ENCODE results near the gene UQCR11. TPM values are rescaled to one million over a fixed set of nuclear protein-coding genes. Genes with fewer than 3 reads are reported as not detected.

The UQCR11 gene
- total and polyA plus RNA-seq, 5 experiments from 2014 or later = 130 to 646 (median 545) TPM

DNA sequence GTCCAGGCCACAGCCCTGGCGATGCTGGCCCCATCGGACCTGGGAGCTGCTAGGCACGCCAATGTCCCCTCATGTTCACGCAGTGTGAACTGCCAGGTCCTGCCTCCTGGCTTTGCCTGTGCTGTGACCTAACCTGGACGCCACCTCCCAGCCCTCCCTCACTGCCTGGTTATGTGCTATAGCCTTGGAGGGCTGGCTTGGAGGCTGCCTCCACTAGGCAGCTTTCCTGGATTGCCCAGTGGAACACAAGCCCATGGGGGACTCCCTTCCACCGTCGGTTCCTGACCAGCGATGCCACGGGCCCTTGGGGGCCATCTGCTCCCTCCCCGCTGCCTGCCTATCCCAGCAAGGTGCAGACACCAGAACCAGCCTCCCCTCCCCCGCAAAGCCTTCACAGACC is 15.2 kb upstream of the UQCR11 start:
- Mint-ChIP-seq H3K4me1 (peaks cover 14 to 43% (median 19%) of the 10 kb centered on the region in 4 donors), H3K4me3 (no peak overlapping the region), H3K27ac (peak overlapping the region in 1 of 10 donors; percentile 65), H3K9me3 (no peaks in the 10 kb centered on the region), H3K27me3 (no peaks in the 10 kb centered on the region), H3K36me3 (peaks cover 0 to 37% (median 5%) of the 10 kb centered on the region in 3 donors)
- ATAC-seq (no peak), DNase-seq (no peak)
- POLR2A ChIA-PET = interaction anchor here (1.2 kb wide), 1 partner anchor 30 kb away, joined by 3 read pairs; no protein-coding TSS in a partner anchor

DNA sequence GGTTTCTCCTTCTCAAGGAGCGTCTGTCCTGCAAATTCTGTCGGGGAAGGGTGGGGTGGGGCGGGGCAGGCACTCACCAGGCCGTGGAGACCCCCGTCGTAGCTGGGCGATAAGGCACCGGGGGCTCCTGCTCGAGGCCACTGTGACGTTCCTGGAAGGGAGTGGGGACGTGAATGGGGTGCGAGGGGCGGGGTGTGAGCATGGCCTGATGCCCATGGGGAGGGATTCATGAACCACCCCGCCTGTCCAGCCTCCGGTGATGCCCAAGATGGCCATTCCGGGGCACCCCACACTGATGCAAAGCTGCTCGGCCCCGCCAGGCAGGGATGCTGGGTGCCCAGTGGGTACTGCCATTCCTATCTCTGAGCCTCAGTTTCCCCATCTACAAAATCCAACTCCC is 14.4 kb upstream of the UQCR11 start:
- H3K27ac Mint-ChIP-seq = no peak overlapping the region
- H3K4me1 Mint-ChIP-seq = peaks cover 14 to 42% (median 19%) of the 10 kb centered on the region in 4 donors
- POLR2A ChIA-PET = interaction anchor here (1.2 kb wide), 1 partner anchor 30 kb away, joined by 3 read pairs; no protein-coding TSS in a partner anchor
- ATAC-seq (no peak), DNase-seq (no peak)
- no peaks in the 10 kb centered on the region for H3K27me3 Mint-ChIP-seq
- H3K4me3 Mint-ChIP-seq = no peak overlapping the region
- no peaks in the 10 kb centered on the region for H3K9me3 Mint-ChIP-seq
- peaks cover 0 to 38% (median 9%) of the 10 kb centered on the region in 3 donors for H3K36me3 Mint-ChIP-seq

DNA sequence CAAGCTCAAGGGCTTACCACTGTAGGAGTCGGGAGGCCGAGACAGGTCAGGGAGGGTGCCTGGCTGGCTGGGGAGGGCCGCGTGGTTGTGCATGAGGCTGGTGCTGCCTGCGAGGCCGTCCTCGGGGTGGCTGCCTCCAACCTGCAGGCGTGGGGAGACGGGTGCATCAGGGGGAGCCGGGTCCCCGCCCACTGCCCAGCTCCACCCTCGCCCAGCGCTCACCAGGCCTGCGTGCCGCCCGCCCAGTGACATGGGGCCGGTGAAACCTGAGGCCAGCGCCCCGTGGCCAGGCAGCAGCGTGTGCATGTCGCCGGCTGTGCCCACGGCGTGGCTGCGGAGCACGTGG is 13.8 kb upstream of the UQCR11 start:
- Mint-ChIP-seq H3K4me1 (peaks cover 14 to 39% (median 19%) of the 10 kb centered on the region in 4 donors), H3K27me3 (no peaks in the 10 kb centered on the region), H3K27ac (no peak overlapping the region), H3K4me3 (no peak overlapping the region), H3K9me3 (no peaks in the 10 kb centered on the region), H3K36me3 (peaks cover 0 to 40% (median 9%) of the 10 kb centered on the region in 3 donors)
- ATAC-seq (no peak), DNase-seq (no peak)
- POLR2A ChIA-PET = interaction anchor here (0.5 kb wide), 1 partner anchor 417 kb away, joined by 3 read pairs; no protein-coding TSS in a partner anchor

DNA sequence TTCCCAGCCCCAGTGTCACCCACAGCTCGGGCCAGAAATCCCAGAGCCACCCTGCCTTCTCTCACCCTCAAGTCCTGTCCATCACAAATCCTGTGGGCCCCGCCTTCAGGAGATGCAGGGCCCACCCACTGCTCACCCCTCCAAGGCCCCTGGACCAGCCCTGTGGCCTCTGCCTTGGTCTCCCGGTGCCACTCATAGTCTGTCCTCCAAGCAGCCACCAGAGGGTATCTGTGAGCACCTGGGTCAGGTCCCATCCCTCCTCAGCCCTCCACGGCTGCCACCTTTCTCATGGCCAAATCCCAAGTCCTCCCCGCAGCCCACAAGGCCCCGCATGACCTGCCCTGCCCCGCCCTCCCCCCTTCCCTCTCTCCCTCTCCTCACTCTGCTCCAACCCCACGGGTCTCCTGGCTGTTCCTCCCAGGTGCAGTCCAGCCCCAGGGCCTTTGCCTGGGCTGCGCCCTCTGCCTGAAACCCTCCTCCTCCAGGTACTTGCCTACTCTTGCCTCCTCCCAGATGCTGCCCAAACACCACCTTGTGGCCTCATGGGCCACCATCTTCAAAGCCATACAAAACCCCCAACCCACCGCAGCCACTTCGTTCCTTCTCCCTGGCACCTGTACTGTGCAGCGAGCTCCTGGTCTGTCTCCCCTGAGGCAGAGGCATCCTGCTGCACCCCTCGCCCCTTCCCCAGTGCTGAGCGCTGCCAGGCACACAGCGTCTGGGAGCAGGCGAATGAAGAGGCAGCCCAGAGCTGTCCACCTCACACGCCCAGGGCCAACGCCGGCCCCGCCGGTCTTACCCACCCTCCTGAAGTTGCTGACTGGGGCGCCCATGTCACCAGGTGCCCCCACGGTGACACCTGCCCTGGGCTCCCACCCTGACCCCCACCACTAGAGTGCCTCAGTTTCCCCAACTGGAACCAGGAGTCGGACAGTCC is 13.2 kb upstream of the UQCR11 start:
- H3K36me3 Mint-ChIP-seq = peaks cover 0 to 44% (median 10%) of the 10 kb centered on the region in 3 donors
- ATAC-seq (peak; percentile 60 to 74), DNase-seq (peak in 1 of 10 donors; percentile 21)
- H3K4me3 Mint-ChIP-seq = peak overlapping the region in 1 of 10 donors; percentile 49
- no peaks in the 10 kb centered on the region for H3K9me3 Mint-ChIP-seq
- POLR2A ChIA-PET = interaction anchor here (0.5 to 0.6 kb wide), 2 partner anchors 195 to 417 kb away, joined by 3 read pairs; no protein-coding TSS in a partner anchor
- H3K27ac Mint-ChIP-seq = peak overlapping the region in 8 of 10 donors; percentile 35 to 69 (median 50)
- H3K27me3 Mint-ChIP-seq = no peaks in the 10 kb centered on the region
- peaks cover 14 to 39% (median 19%) of the 10 kb centered on the region in 4 donors for H3K4me1 Mint-ChIP-seq

DNA sequence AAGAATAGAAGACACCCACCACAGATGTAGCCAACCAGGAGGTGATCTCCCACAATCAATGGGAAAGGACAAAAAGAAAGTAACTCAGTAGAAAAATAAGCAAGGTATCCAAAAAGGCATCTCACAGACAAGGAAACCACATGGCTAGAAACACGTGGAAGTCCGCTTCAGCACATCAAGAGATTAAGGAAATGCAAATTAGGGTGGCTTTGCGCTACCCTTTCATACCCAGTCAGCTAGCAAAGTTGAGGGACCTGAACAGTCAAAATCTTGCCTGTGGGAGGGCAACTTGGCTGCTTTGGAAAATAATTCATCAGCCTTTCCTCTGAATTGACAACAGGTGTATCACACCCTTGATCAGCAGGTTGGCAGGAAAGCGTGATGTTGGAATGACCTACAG is 11.6 kb upstream of the UQCR11 start:
- ATAC-seq = peak; percentile 63 to 75
- no peaks in the 10 kb centered on the region for H3K27me3 Mint-ChIP-seq
- H3K27ac Mint-ChIP-seq = peak overlapping the region in 8 of 10 donors; percentile 24 to 86 (median 62)
- peaks cover 0 to 47% (median 15%) of the 10 kb centered on the region in 3 donors for H3K36me3 Mint-ChIP-seq
- no peak for DNase-seq
- H3K9me3 Mint-ChIP-seq = no peaks in the 10 kb centered on the region
- H3K4me3 Mint-ChIP-seq = peak overlapping the region in 5 of 10 donors; percentile 1 to 56 (median 20)
- POLR2A ChIA-PET = interaction anchor here (1.2 kb wide), 1 partner anchor 35 kb away, joined by 4 read pairs; no protein-coding TSS in a partner anchor
- peaks cover 14 to 41% (median 19%) of the 10 kb centered on the region in 4 donors for H3K4me1 Mint-ChIP-seq

DNA sequence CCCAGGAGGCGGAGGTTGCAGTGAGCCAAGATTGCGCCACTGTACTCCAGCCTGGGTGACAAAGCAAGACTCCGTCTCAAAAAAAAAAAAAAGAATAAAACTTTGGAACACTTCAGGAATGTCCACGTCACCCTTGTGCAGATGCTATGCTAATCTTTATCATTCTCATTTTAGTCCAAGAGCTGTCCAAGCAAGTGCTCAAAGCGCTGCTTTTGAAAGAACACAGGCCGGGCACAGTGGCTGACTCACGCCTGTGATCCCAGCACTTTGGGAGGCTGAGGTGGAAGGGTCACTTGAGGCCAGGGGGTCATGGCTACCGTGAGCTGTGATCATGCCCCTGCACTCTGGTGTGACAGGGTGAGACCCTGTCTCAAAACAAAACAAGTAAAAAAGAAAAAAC is 11.1 kb upstream of the UQCR11 start:
- Mint-ChIP-seq H3K27me3 (no peaks in the 10 kb centered on the region), H3K4me1 (peaks cover 14 to 44% (median 20%) of the 10 kb centered on the region in 4 donors), H3K9me3 (no peaks in the 10 kb centered on the region), H3K36me3 (peaks cover 0 to 49% (median 15%) of the 10 kb centered on the region in 3 donors), H3K27ac (peak overlapping the region in 6 of 10 donors; percentile 17 to 86 (median 60)), H3K4me3 (peak overlapping the region in 3 of 10 donors; percentile 0 to 12 (median 1))
- DNase-seq = no peak
- POLR2A ChIA-PET = interaction anchor here (1.2 kb wide), 1 partner anchor 35 kb away, joined by 4 read pairs; no protein-coding TSS in a partner anchor
- ATAC-seq = no peak

DNA sequence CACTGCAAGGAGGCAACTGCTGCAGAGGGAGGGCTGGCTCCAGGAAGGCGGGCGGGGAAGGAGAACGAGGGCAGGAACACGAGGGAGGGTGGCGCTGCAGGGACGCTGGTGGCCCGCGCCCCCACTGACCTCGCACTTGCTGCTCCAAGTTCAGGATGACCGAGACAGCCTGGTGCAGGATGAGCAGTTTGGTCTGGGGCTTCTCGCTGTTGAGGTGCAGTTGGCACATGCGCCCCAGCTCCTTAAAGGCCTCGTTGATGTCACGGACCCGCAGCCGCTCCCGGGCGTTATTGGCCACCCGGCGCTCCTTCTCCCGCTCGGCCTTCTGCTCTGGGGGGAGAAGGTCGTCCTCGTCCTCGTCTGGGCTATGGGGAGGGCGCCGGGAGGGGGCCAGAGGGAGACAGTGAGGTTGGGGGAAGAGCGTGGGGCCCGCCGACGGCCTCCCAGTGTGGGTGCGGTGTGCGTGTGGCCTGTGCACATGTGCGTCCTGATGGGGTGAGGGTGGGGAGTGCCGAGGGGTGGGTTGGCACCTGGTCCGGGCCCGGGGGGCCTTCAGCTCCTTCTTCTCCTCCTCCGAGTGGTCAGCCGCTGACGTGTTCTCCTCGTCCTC is 10.0 kb upstream of the UQCR11 start:
- Mint-ChIP-seq H3K27me3 (no peaks in the 10 kb centered on the region), H3K4me3 (no peak overlapping the region), H3K27ac (peak overlapping the region in 1 of 10 donors; percentile 80), H3K9me3 (no peaks in the 10 kb centered on the region), H3K36me3 (peaks cover 0 to 54% (median 17%) of the 10 kb centered on the region in 3 donors), H3K4me1 (peaks cover 16 to 52% (median 30%) of the 10 kb centered on the region in 4 donors)
- POLR2A ChIA-PET = no interaction called here
- no peak for DNase-seq
- ATAC-seq = no peak

DNA sequence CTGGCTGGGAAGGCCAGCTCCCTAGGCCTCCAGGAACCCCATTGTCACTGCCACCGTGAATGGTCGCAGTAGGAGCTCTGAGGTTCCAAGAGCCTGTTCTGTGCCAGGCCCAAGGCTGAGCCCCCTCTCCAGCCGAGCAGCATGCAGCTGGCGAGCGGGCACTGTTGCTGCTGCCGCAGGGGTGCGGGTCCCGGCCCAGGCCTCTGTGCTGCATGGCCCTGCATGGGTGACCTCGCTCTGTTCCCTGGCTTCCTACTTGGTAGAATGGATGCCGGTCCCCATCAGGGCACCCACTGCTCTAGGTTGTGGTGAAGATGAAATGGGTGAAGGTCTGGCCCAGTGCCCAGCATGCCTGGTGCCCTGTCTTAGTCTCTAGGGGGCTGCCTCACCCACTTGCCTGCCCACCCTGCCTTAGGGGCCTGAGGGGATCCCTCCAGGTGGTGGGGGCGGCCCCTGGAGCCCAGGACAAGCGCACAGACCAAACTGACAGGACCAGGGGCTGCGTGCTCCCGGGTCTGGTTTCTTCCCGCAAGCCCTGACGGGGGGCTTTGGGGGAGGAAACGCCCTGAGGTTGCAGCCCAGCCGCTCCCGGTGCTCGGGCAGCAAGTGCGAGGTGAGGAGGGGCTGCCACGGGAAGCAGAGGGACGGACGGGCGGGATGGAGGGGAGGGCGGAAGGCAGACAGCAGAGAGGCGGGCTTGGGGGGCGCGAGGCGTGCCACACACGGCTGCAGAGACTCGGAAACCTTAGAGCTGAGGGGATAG is 8.7 kb upstream of the UQCR11 start:
- Mint-ChIP-seq H3K27ac (peak overlapping the region in 1 of 10 donors; percentile 59), H3K9me3 (no peaks in the 10 kb centered on the region), H3K4me1 (peaks cover 16 to 59% (median 42%) of the 10 kb centered on the region in 4 donors), H3K27me3 (no peaks in the 10 kb centered on the region), H3K36me3 (peaks cover 0 to 53% (median 17%) of the 10 kb centered on the region in 3 donors), H3K4me3 (no peak overlapping the region)
- ATAC-seq (no peak), DNase-seq (no peak)
- POLR2A ChIA-PET = no interaction called here

DNA sequence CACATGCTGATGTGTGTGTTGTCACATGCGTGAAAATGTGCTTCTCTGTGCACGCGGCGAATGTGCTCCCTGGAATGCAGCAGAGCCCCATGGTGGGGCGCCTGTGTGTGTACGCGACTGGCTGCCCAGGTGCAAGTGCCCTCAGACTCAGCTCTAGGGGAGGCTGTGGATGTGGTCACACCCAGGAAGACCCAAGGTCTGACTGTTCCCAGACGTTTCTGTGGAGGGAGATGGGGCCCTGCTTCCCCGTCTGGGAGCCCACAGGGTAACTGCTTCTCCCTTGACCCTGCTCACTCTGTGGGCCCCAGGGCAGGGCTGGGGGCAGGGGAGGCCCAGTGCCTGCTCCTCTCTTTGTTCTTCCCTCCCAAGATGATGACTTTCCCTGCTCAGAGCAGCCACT is 7.9 kb upstream of the UQCR11 start:
- H3K36me3 Mint-ChIP-seq = peaks cover 0 to 47% (median 17%) of the 10 kb centered on the region in 3 donors
- no peaks in the 10 kb centered on the region for H3K9me3 Mint-ChIP-seq
- peak overlapping the region in 3 of 10 donors; percentile 10 to 62 (median 59) for H3K27ac Mint-ChIP-seq
- DNase-seq = no peak
- H3K4me1 Mint-ChIP-seq = peaks cover 19 to 58% (median 46%) of the 10 kb centered on the region in 4 donors
- ATAC-seq = no peak
- H3K27me3 Mint-ChIP-seq = no peaks in the 10 kb centered on the region
- no peak overlapping the region for H3K4me3 Mint-ChIP-seq
- POLR2A ChIA-PET = no interaction called here

DNA sequence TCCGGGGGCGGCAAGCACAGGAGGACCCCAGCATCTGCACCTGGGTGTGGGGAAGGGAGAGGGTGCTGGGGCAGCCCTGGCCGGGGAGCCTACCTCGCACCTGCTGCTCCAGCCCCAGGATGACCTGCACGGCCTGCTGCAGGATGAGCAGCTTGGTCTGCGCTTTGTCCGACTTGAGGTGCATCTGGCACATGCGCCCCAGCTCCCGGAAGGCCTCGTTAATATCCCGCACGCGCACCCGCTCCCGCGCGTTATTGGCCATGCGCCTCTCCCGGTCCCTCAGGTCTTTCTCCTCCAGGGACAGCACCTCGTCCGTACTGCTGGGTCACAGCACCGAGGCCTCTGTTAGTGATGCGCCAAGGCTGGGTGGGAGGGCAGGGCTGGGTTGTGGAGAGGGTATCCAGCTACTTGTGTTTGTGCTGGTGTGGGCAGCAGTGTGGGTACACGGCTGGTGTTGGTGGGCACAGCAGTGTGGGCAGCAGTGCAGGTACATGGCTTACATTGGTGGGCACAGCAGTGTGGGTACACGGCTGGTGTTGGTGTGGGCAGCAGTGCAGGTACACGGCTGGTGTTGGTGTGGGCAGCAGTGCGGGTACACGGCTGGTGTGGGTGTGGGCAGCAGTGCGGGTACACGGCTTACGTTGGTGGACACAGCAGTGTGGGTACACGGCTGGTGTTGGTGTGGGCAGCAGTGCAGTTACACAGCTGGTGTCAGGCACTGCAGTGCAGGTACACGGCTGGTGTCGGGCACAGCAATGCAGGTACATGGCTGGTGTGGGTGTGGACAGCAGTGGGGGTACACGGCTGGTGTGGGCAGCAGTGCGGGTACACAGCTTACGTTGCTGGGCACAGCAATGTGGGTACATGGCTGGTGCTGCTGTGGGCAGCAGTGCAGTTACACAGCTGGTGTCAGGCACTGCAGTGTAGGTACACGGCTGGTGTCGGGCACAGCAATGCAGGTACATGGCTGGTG is 7.1 kb upstream of the UQCR11 start:
- H3K9me3 Mint-ChIP-seq = no peaks in the 10 kb centered on the region
- H3K36me3 Mint-ChIP-seq = peaks cover 0 to 43% (median 17%) of the 10 kb centered on the region in 3 donors
- ATAC-seq (no peak), DNase-seq (no peak)
- no peak overlapping the region for H3K4me3 Mint-ChIP-seq
- no peaks in the 10 kb centered on the region for H3K27me3 Mint-ChIP-seq
- H3K27ac Mint-ChIP-seq = peak overlapping the region in 3 of 10 donors; percentile 46 to 59 (median 49)
- POLR2A ChIA-PET = interaction anchor here (0.6 kb wide), 1 partner anchor 224 kb away, joined by 5 read pairs; no protein-coding TSS in a partner anchor
- H3K4me1 Mint-ChIP-seq = peaks cover 17 to 57% (median 43%) of the 10 kb centered on the region in 4 donors

DNA sequence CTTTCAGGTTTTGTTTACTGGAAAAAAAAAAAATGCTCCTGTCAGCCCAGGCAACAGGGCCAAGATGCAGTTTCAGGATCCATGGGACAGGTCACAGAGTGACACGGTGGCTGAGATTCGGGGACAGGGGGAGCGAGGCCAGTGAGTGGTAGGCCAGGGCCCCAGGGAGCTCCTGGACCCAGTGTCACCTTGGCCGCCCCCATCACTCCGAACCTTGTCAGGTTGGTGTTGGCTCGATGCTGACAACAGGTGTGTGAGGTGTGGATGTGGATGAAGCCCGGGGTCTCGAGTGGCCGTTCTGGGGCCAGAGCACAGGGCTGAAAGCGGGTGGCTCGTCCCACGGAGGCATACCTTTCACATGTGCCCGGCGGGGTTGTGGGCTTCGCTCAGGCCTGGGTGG is 6.1 kb upstream of the UQCR11 start:
- H3K27me3 Mint-ChIP-seq = no peaks in the 10 kb centered on the region
- no peak for DNase-seq
- POLR2A ChIA-PET = no interaction called here
- peak overlapping the region in 5 of 10 donors; percentile 18 to 82 (median 54) for H3K4me3 Mint-ChIP-seq
- H3K36me3 Mint-ChIP-seq = peaks cover 0 to 41% (median 17%) of the 10 kb centered on the region in 3 donors
- no peaks in the 10 kb centered on the region for H3K9me3 Mint-ChIP-seq
- ATAC-seq = no peak
- H3K4me1 Mint-ChIP-seq = peaks cover 10 to 56% (median 40%) of the 10 kb centered on the region in 4 donors
- H3K27ac Mint-ChIP-seq = peak overlapping the region in 7 of 10 donors; percentile 19 to 81 (median 55)

Data from naive thymus-derived CD8-positive, alpha-beta T cell (primary cell).